PC-3 (cell line): ENCODE measurements around the gene THADA. TPM values are rescaled to one million over a fixed set of nuclear protein-coding genes. Genes with fewer than 3 reads are reported as not detected.
A peak's percentile ranks its signal among the peaks of the same experiment; 100 is the strongest.

Experiments used
- ATAC-seq: fragments of 200-7000 bp; cut with Tn5 transposase; 2 replicates; pipeline ENCODE4 v1.9.1; 2020; ENCODE audit warnings: mild to moderate bottlenecking, moderate library complexity
- BruUV-seq: library from RNA; stranded (reverse); fragments of 400-500 nt; replicated peaks from 2 replicates; lab custom pipeline; 2021; lab: Mats Ljungman, UMichigan
- CTCF ChIA-PET: fragments of 300-600 bp; sonication (Branson Sonifier 250); formaldehyde crosslinking; loops from one replicate; lab custom pipeline; 2022; ENCODE audit warnings: antibody characterized with exemption; lab: Charles Lee
- POLR2A ChIA-PET: fragments of 300-600 bp; sonication (Branson Sonifier 250); formaldehyde crosslinking; loops from one replicate; lab custom pipeline; 2022; ENCODE audit warnings: antibody characterized with exemption; ENCODE audit not compliant: unreplicated experiment; lab: Charles Lee
- DNase-seq: peaks from one replicate; pipeline ENCODE4 v3.0.0-alpha.2; 2015
- H2AFZ ChIP-seq: fragments of 300-600 bp; sonication (generic); 2 replicates; pipeline ENCODE4 v1.6.0; 2016; ENCODE audit warnings: antibody characterized with exemption, low read length
- H3F3A ChIP-seq: fragments of 300-600 bp; sonication (generic); one replicate; pipeline ENCODE4 v1.6.0; 2017; ENCODE audit warnings: antibody characterized with exemption, low read length, control low read depth, mild to moderate bottlenecking; ENCODE audit not compliant: unreplicated experiment
- H3K27ac ChIP-seq: fragments of 300-600 bp; sonication (generic); 2 replicates; pipeline ENCODE4 v1.5.1; 2016; ENCODE audit warnings: mild to moderate bottlenecking, low read length
- H3K27me3 ChIP-seq: fragments of 300-600 bp; sonication (generic); 2 replicates; pipeline ENCODE4 v1.6.1; 2016; ENCODE audit warnings: low read length, mixed read lengths
- H3K36me3 ChIP-seq: fragments of 300-600 bp; sonication (generic); 2 replicates; pipeline ENCODE4 v1.6.1; 2016; ENCODE audit warnings: low read depth, mixed run types, low read length, mixed read lengths
- H3K4me1 ChIP-seq: fragments of 300-600 bp; sonication (generic); 2 replicates; pipeline ENCODE4 v1.5.1; 2016; ENCODE audit warnings: low read length; ENCODE audit not compliant: insufficient read depth
- H3K4me2 ChIP-seq: fragments of 300-600 bp; sonication (generic); 2 replicates; pipeline ENCODE4 v1.6.0; 2016; ENCODE audit warnings: low read length
- H3K4me3 ChIP-seq: fragments of 300-600 bp; sonication (generic); 2 replicates; pipeline ENCODE4 v1.5.1; 2016; ENCODE audit warnings: mild to moderate bottlenecking, low read length, mixed read lengths
- H3K79me2 ChIP-seq: fragments of 300-600 bp; sonication (generic); 2 replicates; pipeline ENCODE4 v1.6.1; 2017; ENCODE audit warnings: low read length, mixed read lengths
- H3K9ac ChIP-seq: fragments of 300-600 bp; sonication (generic); 2 replicates; pipeline ENCODE4 v1.6.0; 2016; ENCODE audit warnings: mild to moderate bottlenecking, low read length
- H3K9me2 ChIP-seq: fragments of 300-600 bp; sonication (generic); replicated peaks from 2 replicates; pipeline ENCODE4 v1.6.1; 2016; ENCODE audit warnings: mixed run types, low read length, mixed read lengths
- H3K9me3 ChIP-seq: fragments of 300-600 bp; sonication (generic); 2 replicates; pipeline ENCODE4 v1.6.1; 2016; ENCODE audit warnings: low read length, mixed read lengths
- H4K20me1 ChIP-seq: fragments of 300-600 bp; sonication (generic); 2 replicates; pipeline ENCODE4 v1.6.1; 2016; ENCODE audit warnings: low read length, mixed read lengths
- CTCF ChIP-seq: fragments of 300-600 bp; sonication (generic); conservative IDR thresholded peaks from 2 replicates; pipeline ENCODE4 v1.5.1; 2017; ENCODE audit warnings: antibody characterized with exemption, low read depth, mild to moderate bottlenecking, low read length
- EZH2 ChIP-seq: fragments of 300-600 bp; sonication (generic); IDR thresholded peaks from one replicate; pipeline ENCODE4 v1.6.1; 2017; ENCODE audit warnings: antibody characterized with exemption, mild to moderate bottlenecking, low read length; ENCODE audit not compliant: unreplicated experiment
- EZH2phosphoT487 ChIP-seq: fragments of 300-600 bp; sonication (generic); IDR thresholded peaks from 2 replicates; pipeline ENCODE4 v1.6.1; 2018; ENCODE audit warnings: mild to moderate bottlenecking, antibody characterized with exemption, low read length, borderline replicate concordance
- intact Hi-C: fragments of 100-400 bp; cut with micrococcal nuclease; formaldehyde crosslinking; loops from 2 replicates; pipeline ENCODE4 v1.9.0; 2023
- total RNA-seq: library from RNA; depleted of rRNA; stranded (reverse); fragments of >200 nt; gene quantifications from 2 replicates; pipeline ENCODE4 v1.2.3, GENCODE V29; 2014

The THADA gene
- total RNA-seq, 1 experiment from 2014 or later, result 33.6 TPM

- peak overlapping the region; percentile 49 for H3K4me2 ChIP-seq
- peak; percentile 47 for ATAC-seq
- H3K9me2 ChIP-seq, result no peaks in the 10 kb centered on the region
- no peaks in the 10 kb centered on the region for H3K36me3 ChIP-seq
- no peaks in the 10 kb centered on the region for H4K20me1 ChIP-seq
- H3K4me1 ChIP-seq, result peaks cover 41% of the 10 kb centered on the region
- H3K9me3 ChIP-seq, result no peaks in the 10 kb centered on the region
- H3K4me3 ChIP-seq, result no peak overlapping the region
- no peak overlapping the region; the same call in 1 of the 2 replicates for H3K27ac ChIP-seq
- no peak overlapping the region for H2AFZ ChIP-seq
- peak; percentile 60 for DNase-seq
- CTCF ChIA-PET, result interaction anchor here (0.6 kb wide), 1 partner anchor 425 kb away, joined by 3 read pairs; no protein-coding TSS in a partner anchor
- H3K27me3 ChIP-seq, result no peaks in the 10 kb centered on the region
- TF ChIP-seq CTCF (no peak), EZH2phosphoT487 (no peak), EZH2 (no peak)
- BruUV-seq, result no TSS peak
- H3K79me2 ChIP-seq, result no peaks in the 10 kb centered on the region
- no peak overlapping the region for H3K9ac ChIP-seq
- intact Hi-C loops, result no loop called here
- POLR2A ChIA-PET, result interaction anchor here (0.6 kb wide), 1 partner anchor 10 kb away, joined by 3 read pairs; no protein-coding TSS in a partner anchor
- no peaks in the 10 kb centered on the region for H3F3A ChIP-seq
These were observed 127.9 kb downstream of the THADA start for GRCh38 chr2:43467891-43468290.

- BruUV-seq, result no TSS peak
- Histone ChIP-seq H3K79me2 (no peaks in the 10 kb centered on the region), H3K4me1 (peaks cover 58% of the 10 kb centered on the region), H3K27ac (no peak overlapping the region), H3K36me3 (no peaks in the 10 kb centered on the region), H3K9me2 (no peaks in the 10 kb centered on the region), H3K9me3 (no peaks in the 10 kb centered on the region), H2AFZ (no peak overlapping the region), H3F3A (no peaks in the 10 kb centered on the region), H3K4me3 (no peak overlapping the region), H3K27me3 (no peaks in the 10 kb centered on the region), H4K20me1 (no peaks in the 10 kb centered on the region), H3K4me2 (no peak overlapping the region), H3K9ac (no peak overlapping the region)
- no peak for TF ChIP-seq EZH2
- no peak for TF ChIP-seq CTCF
- no peak for TF ChIP-seq EZH2phosphoT487
- ChIA-PET CTCF (no interaction called here), POLR2A (no interaction called here)
- ATAC-seq, result no peak
- DNase-seq, result no peak
- intact Hi-C loops, result no loop called here
These were observed 130.6 kb downstream of the THADA start for GRCh38 chr2:43465234-43465633.

GRCh38 chr2:43464590-43464989, 131.2 kb downstream of the THADA start:
- no peaks in the 10 kb centered on the region for H3K36me3 ChIP-seq
- CTCF ChIA-PET, result no interaction called here
- H2AFZ ChIP-seq, result no peak overlapping the region
- ATAC-seq, result no peak
- H3K27me3 ChIP-seq, result no peaks in the 10 kb centered on the region
- H3K4me2 ChIP-seq, result no peak overlapping the region
- no peak for DNase-seq
- BruUV-seq, result no TSS peak
- H3K4me1 ChIP-seq, result peaks cover 58% of the 10 kb centered on the region
- H3K79me2 ChIP-seq, result no peaks in the 10 kb centered on the region
- no peak overlapping the region for H3K9ac ChIP-seq
- H3F3A ChIP-seq, result no peaks in the 10 kb centered on the region
- H3K9me3 ChIP-seq, result no peaks in the 10 kb centered on the region
- POLR2A ChIA-PET, result no interaction called here
- intact Hi-C loops, result no loop called here
- no peak overlapping the region for H3K27ac ChIP-seq
- H3K4me3 ChIP-seq, result no peak overlapping the region
- H4K20me1 ChIP-seq, result no peaks in the 10 kb centered on the region
- TF ChIP-seq EZH2 (no peak), CTCF (no peak), EZH2phosphoT487 (no peak)
- H3K9me2 ChIP-seq, result no peaks in the 10 kb centered on the region
